Measurements from ENCODE around the gene KLHL11.

DNA sequence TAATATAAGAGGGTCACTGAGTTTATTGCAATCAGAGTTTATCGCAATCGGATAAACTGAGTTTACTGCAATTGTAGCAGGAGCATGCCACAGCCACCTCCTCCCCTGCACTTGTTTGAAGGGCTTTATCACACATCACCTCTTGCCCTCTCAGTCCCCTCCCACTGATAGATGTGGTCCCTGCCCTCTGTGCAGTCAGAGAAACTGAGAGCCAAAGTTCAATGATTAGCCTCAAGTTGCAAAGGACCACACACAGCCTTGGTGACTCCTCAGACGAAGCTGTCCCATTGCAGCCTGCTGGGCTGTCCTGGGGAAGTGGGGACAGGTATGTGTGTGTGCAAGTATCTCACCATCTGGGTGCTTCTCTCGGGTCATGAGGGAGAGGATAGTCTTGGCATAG lies 39.9 kb upstream of the KLHL11 start:
- TF ChIP-seq, protein P1, sequence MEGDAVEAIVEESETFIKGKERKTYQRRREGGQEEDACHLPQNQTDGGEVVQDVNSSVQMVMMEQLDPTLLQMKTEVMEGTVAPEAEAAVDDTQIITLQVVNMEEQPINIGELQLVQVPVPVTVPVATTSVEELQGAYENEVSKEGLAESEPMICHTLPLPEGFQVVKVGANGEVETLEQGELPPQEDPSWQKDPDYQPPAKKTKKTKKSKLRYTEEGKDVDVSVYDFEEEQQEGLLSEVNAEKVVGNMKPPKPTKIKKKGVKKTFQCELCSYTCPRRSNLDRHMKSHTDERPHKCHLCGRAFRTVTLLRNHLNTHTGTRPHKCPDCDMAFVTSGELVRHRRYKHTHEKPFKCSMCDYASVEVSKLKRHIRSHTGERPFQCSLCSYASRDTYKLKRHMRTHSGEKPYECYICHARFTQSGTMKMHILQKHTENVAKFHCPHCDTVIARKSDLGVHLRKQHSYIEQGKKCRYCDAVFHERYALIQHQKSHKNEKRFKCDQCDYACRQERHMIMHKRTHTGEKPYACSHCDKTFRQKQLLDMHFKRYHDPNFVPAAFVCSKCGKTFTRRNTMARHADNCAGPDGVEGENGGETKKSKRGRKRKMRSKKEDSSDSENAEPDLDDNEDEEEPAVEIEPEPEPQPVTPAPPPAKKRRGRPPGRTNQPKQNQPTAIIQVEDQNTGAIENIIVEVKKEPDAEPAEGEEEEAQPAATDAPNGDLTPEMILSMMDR (conservative IDR thresholded peaks at IDR 0.05 in 1 of 2, IDR thresholded peaks at IDR 0.05 in 1 of 2; ENCODE audit: extremely low read depth in 1 of 2, insufficient read depth in 1 of 2, low read depth in 1 of 2, low read length in 2 of 2): no peak
- no peak for TF ChIP-seq EZH2 (IDR thresholded peaks at IDR 0.05; ENCODE audit: borderline replicate concordance, low read length)

All from mammary epithelial cell (primary cell).